Measurements from ENCODE around the gene ASXL3. TPM values are rescaled to one million over a fixed set of nuclear protein-coding genes. Genes with fewer than 3 reads are reported as not detected.

ASXL3 gene
- total RNA-seq, 4 donors from 2014 or later: 8.3 to 25.3 (median 20.3) TPM

- Histone ChIP-seq H3K27me3 (no peaks in the 10 kb centered on the region), H3K4me3 (replicated peaks in 1 of 3) (no peak overlapping the region), H3K4me1 (peaks cover 7 to 8% of the 10 kb centered on the region in 2 donors), H3K36me3 (no peaks in the 10 kb centered on the region), H3K9me3 (no peaks in the 10 kb centered on the region), H3K27ac (peak overlapping the region in 2 of 3 donors; percentile 24 to 61)
- 8 to 13% methylated on average over 1 of the region's 1 CpG for WGBS, 2 donors
- intact Hi-C loops (cut with DNase I): no loop called here
- TF ChIP-seq POLR2A (IDR thresholded peaks at IDR 0.05): no peak
- TF ChIP-seq CTCF (IDR thresholded peaks at IDR 0.05): no peak
- peak; percentile 27 to 37 for DNase-seq
These were observed 15.3 kb upstream of the ASXL3 start for GRCh38 chr18:33562741-33563140.

- 97 to 98% methylated on average over 1 of the region's 1 CpG for WGBS, 2 donors
- Histone ChIP-seq H3K9me3 (no peaks in the 10 kb centered on the region), H3K4me1 (no peaks in the 10 kb centered on the region), H3K27me3 (no peaks in the 10 kb centered on the region), H3K4me3 (replicated peaks in 1 of 3) (no peak overlapping the region), H3K36me3 (no peaks in the 10 kb centered on the region), H3K27ac (no peak overlapping the region)
- TF ChIP-seq POLR2A (IDR thresholded peaks at IDR 0.05): no peak
- TF ChIP-seq CTCF (IDR thresholded peaks at IDR 0.05): no peak
- DNase-seq: no peak
- intact Hi-C loops (cut with DNase I): no loop called here
These were observed 10.3 kb upstream of the ASXL3 start for GRCh38 chr18:33567705-33568104.

- H3K36me3 ChIP-seq: no peaks in the 10 kb centered on the region
- intact Hi-C loops (cut with DNase I): no loop called here
- no peaks in the 10 kb centered on the region for H3K9me3 ChIP-seq
- H3K4me3 ChIP-seq (replicated peaks in 1 of 3): no peak overlapping the region
- no peak for TF ChIP-seq CTCF (IDR thresholded peaks at IDR 0.05)
- TF ChIP-seq POLR2A (IDR thresholded peaks at IDR 0.05): no peak
- 93 to 95% methylated on average over 4 of the region's 4 CpGs for WGBS, 2 donors
- no peaks in the 10 kb centered on the region for H3K27me3 ChIP-seq
- no peak for DNase-seq
- no peak overlapping the region for H3K27ac ChIP-seq
- H3K4me1 ChIP-seq: peaks cover 0 to 17% of the 10 kb centered on the region in 2 donors
These were observed 5.8 kb upstream of the ASXL3 start for GRCh38 chr18:33571998-33572787.

- Histone ChIP-seq H3K4me3 (replicated peaks in 1 of 3) (no peak overlapping the region), H3K27me3 (no peaks in the 10 kb centered on the region), H3K9me3 (no peaks in the 10 kb centered on the region), H3K36me3 (no peaks in the 10 kb centered on the region), H3K4me1 (peaks cover 0 to 17% of the 10 kb centered on the region in 2 donors), H3K27ac (no peak overlapping the region)
- TF ChIP-seq CTCF (IDR thresholded peaks at IDR 0.05) (no peak), POLR2A (IDR thresholded peaks at IDR 0.05) (no peak)
- intact Hi-C loops (cut with DNase I): no loop called here
- no peak for DNase-seq
- WGBS, 2 donors: 96% methylated on average over 3 of the region's 3 CpGs
These were observed 4.8 kb upstream of the ASXL3 start for GRCh38 chr18:33573193-33573592.

GRCh38 chr18:33575451-33575850 is 2.6 kb upstream of the ASXL3 start:
- Histone ChIP-seq H3K9me3 (no peaks in the 10 kb centered on the region), H3K4me3 (replicated peaks in 1 of 3) (no peak overlapping the region), H3K27ac (peak overlapping the region in 2 of 3 donors; percentile 99), H3K36me3 (no peaks in the 10 kb centered on the region), H3K4me1 (peaks cover 0 to 17% of the 10 kb centered on the region in 2 donors), H3K27me3 (no peaks in the 10 kb centered on the region)
- no peak for DNase-seq
- TF ChIP-seq CTCF (IDR thresholded peaks at IDR 0.05): no peak
- TF ChIP-seq POLR2A (IDR thresholded peaks at IDR 0.05): no peak
- intact Hi-C loops (cut with DNase I): no loop called here

Measured in thyroid gland (tissue), 4 donors.